ENCODE measurements around the gene ADARB2.
"Not testable (repeated sequence)": the region's sequence is repeated elsewhere in the genome, so short reads cannot be mapped to it uniquely, and the experiment has no call there.

The ADARB2 gene

GRCh38 chr10:1465993-1466764, 271.1 kb downstream of the ADARB2 start (continued):
- TF ChIP-seq MEIS1 (CRISPR knock-in tag; IDR thresholded peaks at IDR 0.05; ENCODE audit: borderline replicate concordance): no peak

GRCh38 chr10:1465418-1465911, 271.9 kb downstream of the ADARB2 start:
- H3K4me1 ChIP-seq (ENCODE audit: control insufficient read depth, insufficient read depth, low read length): peaks cover 7% of the 10 kb centered on the region; the same call in 1 of the 2 replicates
- ChIA-PET CTCF (no interaction called here), POLR2A (no interaction called here)
- no peak overlapping the region for H3K27ac ChIP-seq (ENCODE audit: extremely low read depth, low read depth, low read length)
- TF ChIP-seq ZFHX2 (tag by site-specific recombination; conservative IDR thresholded peaks at IDR 0.05) (peak; percentile 49; the same call in 1 of the 2 replicates), ZNF677 (tag by site-specific recombination; IDR thresholded peaks at IDR 0.05) (no peak), GLIS2 (tag by site-specific recombination; IDR thresholded peaks at IDR 0.05) (peak; percentile 77), GLIS1 (tag by site-specific recombination; IDR thresholded peaks at IDR 0.05) (peak; percentile 84), ZNF423 (tag by site-specific recombination; IDR thresholded peaks at IDR 0.05) (peak; percentile 71; the same call in 1 of the 2 replicates), MYNN (tag by site-specific recombination; IDR thresholded peaks at IDR 0.05; ENCODE audit: borderline replicate concordance) (no peak), ZNF692 (tag by site-specific recombination; IDR thresholded peaks at IDR 0.05) (peak; percentile 76; the same call in 1 of the 2 replicates), ZNF335 (tag by site-specific recombination; conservative IDR thresholded peaks at IDR 0.05) (peak; percentile 72), ZFP69B (tag by site-specific recombination; IDR thresholded peaks at IDR 0.05) (peak; percentile 88), ZIC2 (tag by site-specific recombination; IDR thresholded peaks at IDR 0.05) (peak; percentile 32)
- TF ChIP-seq, protein P1, sequence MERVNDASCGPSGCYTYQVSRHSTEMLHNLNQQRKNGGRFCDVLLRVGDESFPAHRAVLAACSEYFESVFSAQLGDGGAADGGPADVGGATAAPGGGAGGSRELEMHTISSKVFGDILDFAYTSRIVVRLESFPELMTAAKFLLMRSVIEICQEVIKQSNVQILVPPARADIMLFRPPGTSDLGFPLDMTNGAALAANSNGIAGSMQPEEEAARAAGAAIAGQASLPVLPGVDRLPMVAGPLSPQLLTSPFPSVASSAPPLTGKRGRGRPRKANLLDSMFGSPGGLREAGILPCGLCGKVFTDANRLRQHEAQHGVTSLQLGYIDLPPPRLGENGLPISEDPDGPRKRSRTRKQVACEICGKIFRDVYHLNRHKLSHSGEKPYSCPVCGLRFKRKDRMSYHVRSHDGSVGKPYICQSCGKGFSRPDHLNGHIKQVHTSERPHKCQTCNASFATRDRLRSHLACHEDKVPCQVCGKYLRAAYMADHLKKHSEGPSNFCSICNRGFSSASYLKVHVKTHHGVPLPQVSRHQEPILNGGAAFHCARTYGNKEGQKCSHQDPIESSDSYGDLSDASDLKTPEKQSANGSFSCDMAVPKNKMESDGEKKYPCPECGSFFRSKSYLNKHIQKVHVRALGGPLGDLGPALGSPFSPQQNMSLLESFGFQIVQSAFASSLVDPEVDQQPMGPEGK (tag by site-specific recombination; IDR thresholded peaks at IDR 0.05): peak; percentile 65
- H3K4me3 ChIP-seq (ENCODE audit: low read depth, low read length): peak overlapping the region; percentile 6; the same call in 1 of the 2 replicates
- no peaks in the 10 kb centered on the region for H3K9me3 ChIP-seq (ENCODE audit: control insufficient read depth, insufficient read depth, low read depth, low read length)
- H3K36me3 ChIP-seq (ENCODE audit: control insufficient read depth in 2 of 2, insufficient read depth in 1 of 2, low read length in 2 of 2): no peaks in the 10 kb centered on the region

DNA sequence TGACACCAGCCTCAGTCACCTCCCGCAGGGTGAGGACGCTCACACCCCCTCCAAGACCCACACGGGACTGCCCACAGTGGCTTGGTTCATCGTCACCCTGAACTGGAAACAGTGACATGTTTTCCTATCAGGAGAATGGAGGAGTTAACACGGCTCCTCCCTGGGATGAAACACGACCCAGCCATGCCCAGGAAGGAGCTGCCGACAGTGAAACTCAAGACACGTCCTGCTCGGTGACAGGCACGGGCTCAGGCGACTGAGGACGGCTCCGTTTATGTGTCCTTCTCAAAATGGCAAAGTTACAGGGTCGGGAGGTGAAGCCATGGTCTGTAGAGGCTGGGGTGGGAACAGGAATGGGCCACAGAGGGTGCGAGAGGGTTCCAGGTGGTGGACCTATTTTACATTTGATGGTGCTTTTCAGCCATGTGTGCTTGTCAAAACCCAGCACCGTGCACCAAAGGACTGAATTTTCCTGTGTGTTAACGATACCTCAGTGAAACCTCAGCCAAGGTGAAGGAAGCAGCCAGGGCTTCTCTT, 272.4 kb downstream of the ADARB2 start:
- TF ChIP-seq, protein P2, sequence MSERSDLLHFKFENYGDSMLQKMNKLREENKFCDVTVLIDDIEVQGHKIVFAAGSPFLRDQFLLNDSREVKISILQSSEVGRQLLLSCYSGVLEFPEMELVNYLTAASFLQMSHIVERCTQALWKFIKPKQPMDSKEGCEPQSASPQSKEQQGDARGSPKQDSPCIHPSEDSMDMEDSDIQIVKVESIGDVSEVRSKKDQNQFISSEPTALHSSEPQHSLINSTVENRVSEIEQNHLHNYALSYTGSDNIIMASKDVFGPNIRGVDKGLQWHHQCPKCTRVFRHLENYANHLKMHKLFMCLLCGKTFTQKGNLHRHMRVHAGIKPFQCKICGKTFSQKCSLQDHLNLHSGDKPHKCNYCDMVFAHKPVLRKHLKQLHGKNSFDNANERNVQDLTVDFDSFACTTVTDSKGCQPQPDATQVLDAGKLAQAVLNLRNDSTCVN (tag by site-specific recombination; optimal IDR thresholded peaks at IDR 0.05): peak; percentile 7
- TF ChIP-seq SETDB1 (IDR thresholded peaks at IDR 0.05; ENCODE audit: insufficient read length, low read length) (no peak), ZFP41 (tag by site-specific recombination; IDR thresholded peaks at IDR 0.05; ENCODE audit: borderline replicate concordance) (no peak), OSR2 (tag by site-specific recombination; IDR thresholded peaks at IDR 0.05) (no peak), ZNF302 (tag by site-specific recombination; IDR thresholded peaks at IDR 0.05; ENCODE audit: low read depth) (no peak), ZBTB17 (tag by site-specific recombination; IDR thresholded peaks at IDR 0.05) (peak; percentile 19; the same call in 1 of the 2 replicates), FEZF1 (tag by site-specific recombination; IDR thresholded peaks at IDR 0.05) (no peak), ZNF335 (tag by site-specific recombination; conservative IDR thresholded peaks at IDR 0.05) (peak; percentile 78), KLF17 (tag by site-specific recombination; IDR thresholded peaks at IDR 0.05) (peak; percentile 39), ZBTB20 (tag by site-specific recombination; IDR thresholded peaks at IDR 0.05) (peak; percentile 42; the same call in 1 of the 2 replicates), ZNF600 (tag by site-specific recombination; IDR thresholded peaks at IDR 0.05) (0 out of 2 replicates have a peak, but pooled peaks have one; percentile 38)
- Histone ChIP-seq H3K4me3 (ENCODE audit: low read depth, low read length) (peak overlapping the region; percentile 4; the same call in 1 of the 2 replicates), H3K36me3 (ENCODE audit: control insufficient read depth in 2 of 2, insufficient read depth in 1 of 2, low read length in 2 of 2) (no peaks in the 10 kb centered on the region), H3K9me3 (ENCODE audit: control insufficient read depth, insufficient read depth, low read depth, low read length) (no peaks in the 10 kb centered on the region), H3K27ac (ENCODE audit: extremely low read depth, low read depth, low read length) (no peak overlapping the region), H3K4me1 (ENCODE audit: control insufficient read depth, insufficient read depth, low read length) (peaks cover 7% of the 10 kb centered on the region; the same call in 1 of the 2 replicates)
- POLR2A ChIA-PET: no interaction called here
- CTCF ChIA-PET: no interaction called here

DNA sequence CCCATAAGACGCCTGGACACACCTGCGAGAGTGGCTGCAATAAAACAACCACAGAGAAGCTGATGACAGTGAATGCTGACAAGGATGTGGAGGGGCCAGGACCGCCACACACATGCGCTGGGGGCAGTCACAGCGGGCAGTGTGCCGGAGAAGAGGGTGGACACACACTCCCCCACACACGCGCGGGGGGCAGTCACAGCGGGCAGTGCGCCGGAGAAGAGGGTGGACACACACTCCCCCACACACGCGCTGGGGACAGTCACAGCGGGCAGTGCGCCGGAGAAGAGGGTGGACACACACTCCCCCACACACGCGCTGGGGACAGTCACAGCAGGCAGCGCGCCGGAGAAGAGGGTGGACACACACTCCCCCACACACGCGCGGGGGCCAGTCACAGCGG, 273.4 kb downstream of the ADARB2 start:
- H3K4me1 ChIP-seq (ENCODE audit: control insufficient read depth, insufficient read depth, low read length); POLR2A ChIA-PET; H3K27ac ChIP-seq (ENCODE audit: extremely low read depth, low read depth, low read length); CTCF ChIA-PET; H3K9me3 ChIP-seq (ENCODE audit: control insufficient read depth, insufficient read depth, low read depth, low read length); H3K36me3 ChIP-seq (ENCODE audit: control insufficient read depth in 2 of 2, insufficient read depth in 1 of 2, low read length in 2 of 2); H3K4me3 ChIP-seq (ENCODE audit: low read depth, low read length): not testable (repeated sequence)
